ENCODE measurements around the gene CST6.

The CST6 gene

GRCh38 chr11:66048547-66049323 lies 36.9 kb downstream of the CST6 start, which contains the start of gene GAL3ST3:
TSS of gene GAL3ST3 (minus strand) at chr11:66049161. CDS start at chr11:66045415, 3,746 bp downstream.
- DNase-seq = no peak

DNA sequence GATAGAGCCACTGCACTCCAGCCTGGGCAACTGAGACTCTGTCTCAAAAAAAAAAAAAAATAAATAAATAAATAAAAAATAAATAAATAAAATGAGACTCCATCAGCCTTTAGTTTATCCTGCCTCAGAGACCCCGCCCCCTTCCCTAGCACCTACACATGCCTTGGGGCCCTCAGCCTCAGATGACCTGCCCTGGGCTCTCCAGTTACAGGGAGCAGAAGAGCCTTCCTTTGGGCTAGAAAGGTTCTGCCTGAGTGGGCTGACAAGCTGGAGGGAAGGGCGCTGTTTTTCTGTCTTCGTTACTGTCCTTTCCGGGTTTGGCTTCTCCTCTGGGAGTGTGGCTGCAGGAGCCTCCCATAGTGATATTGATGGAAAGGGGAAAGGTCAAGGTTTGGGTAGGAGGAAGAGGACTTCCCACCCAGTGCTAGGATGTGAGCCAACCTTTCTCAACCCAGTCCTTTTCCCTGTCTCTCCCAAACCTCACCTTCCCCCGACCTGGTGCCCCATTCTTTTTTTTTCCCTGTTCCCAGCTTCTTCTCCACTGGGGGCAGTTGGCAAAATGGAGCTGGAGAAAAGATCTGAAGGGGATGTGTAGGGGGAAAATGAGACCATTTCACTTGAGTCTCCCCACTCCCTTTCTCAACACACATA lies 38.9 kb downstream of the CST6 start:
- DNase-seq = no peak

- no peak for DNase-seq
Observed at GRCh38 chr11:66051371-66051765, 39.6 kb downstream of the CST6 start.

DNA sequence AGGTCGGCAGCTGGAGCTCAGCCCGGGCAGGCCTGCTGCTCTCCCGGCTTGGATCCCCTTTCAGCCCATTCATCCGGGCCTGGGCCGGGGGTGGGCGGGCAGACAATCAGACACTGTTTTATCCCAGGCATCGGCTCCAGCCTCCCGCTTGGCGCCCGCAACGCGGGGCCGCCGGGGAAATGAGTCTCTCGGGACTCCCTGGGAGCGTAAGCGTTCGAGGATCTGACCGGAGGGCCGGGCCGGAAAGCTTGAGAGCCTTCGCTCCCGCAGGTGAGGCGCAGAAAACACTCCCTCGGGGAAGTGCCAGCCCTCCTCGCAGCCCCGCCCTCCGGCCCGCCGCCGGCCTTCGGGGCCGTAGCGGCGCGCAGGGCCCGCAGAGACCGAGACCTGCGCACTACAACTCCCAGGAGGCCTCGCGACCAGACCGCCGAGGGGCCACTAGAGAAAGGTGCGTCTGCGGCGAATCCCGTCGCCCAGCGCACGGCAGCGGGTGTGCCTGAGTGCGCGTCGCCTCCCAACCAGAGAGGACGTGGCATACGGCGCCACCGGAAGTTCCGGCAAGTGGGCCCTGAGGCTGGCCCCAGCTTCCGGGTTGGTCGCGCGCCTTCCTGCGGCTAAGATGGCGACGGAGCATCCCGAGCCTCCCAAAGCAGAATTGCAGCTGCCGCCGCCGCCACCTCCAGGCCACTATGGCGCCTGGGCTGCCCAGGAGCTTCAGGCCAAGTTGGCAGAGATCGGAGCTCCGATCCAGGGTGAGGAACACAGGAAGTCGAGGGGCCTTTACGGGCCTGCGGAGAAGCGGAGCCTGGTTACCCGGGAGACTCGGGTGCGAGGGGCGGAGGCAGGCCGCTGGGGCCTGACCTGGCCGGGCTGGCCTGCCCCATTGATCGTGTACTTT lies 40.2 kb downstream of the CST6 start, which contains the start of gene SF3B2:
Gene SF3B2, plus strand, starts transcription at position 599 of the 898 bp plus-strand sequence. Its CDS starts 21 bp downstream, at position 620.
- DNase-seq = peak; percentile 99

- no peak for DNase-seq
Observed at GRCh38 chr11:66052664-66052982, 40.8 kb downstream of the CST6 start.

DNA sequence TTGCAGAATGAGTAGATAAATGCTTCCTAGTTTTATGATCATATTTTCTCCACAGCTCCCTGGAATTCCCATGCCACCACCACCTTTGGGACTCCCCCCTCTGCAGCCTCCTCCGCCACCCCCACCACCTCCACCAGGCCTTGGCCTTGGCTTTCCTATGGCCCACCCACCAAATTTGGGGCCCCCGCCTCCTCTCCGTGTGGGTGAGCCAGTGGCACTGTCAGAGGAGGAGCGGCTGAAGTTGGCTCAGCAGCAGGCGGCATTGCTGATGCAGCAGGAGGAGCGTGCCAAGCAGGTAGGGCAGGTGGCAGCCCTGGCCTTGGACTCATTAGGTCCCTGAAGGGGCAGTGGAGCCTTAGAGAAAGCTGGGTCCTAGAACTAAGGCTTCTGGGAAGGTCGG lies 43.2 kb downstream of the CST6 start:
- no peak for DNase-seq

DNA sequence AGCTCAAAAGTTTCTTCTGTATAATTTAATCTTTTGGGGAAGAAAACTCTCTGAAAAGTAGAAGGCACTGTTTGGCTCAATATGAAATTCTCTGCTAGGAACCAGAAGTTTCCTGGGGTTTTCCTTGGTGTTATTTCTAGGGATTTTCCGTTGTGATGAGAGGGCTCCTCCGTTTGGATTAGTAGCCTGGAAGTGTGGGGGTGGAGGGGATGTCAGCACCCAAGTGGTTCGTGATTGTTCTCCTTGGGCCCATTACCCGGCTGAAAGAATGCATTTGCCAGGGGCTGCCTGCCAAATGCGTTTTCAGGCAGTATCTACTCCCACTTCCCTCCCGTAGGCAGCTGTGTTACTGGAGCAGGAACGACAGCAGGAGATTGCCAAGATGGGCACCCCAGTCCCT lies 44.7 kb downstream of the CST6 start:
- no peak for DNase-seq

- no peak for DNase-seq
Observed at GRCh38 chr11:66059966-66060680, 48.3 kb downstream of the CST6 start.

GRCh38 chr11:66061268-66061667 lies 49.5 kb downstream of the CST6 start:
- DNase-seq = no peak

- no peak for DNase-seq
Observed at GRCh38 chr11:66062408-66062807, 50.6 kb downstream of the CST6 start.

All from fibroblast of skin of right quadriceps (primary cell).